ENCODE data around the gene FRMD4A. TPM values are rescaled to one million over a fixed set of nuclear protein-coding genes. Genes with fewer than 3 reads are reported as not detected.
A peak's percentile ranks its signal among the peaks of the same experiment; 100 is the strongest.

Gene FRMD4A
- total and polyA plus RNA-seq, 7 donors, result 2.9 to 9.1 (median 6.2) TPM

GRCh38 chr10:13652860-13653259 lies 677.9 kb downstream of the FRMD4A start:
- TF ChIP-seq, protein P1, sequence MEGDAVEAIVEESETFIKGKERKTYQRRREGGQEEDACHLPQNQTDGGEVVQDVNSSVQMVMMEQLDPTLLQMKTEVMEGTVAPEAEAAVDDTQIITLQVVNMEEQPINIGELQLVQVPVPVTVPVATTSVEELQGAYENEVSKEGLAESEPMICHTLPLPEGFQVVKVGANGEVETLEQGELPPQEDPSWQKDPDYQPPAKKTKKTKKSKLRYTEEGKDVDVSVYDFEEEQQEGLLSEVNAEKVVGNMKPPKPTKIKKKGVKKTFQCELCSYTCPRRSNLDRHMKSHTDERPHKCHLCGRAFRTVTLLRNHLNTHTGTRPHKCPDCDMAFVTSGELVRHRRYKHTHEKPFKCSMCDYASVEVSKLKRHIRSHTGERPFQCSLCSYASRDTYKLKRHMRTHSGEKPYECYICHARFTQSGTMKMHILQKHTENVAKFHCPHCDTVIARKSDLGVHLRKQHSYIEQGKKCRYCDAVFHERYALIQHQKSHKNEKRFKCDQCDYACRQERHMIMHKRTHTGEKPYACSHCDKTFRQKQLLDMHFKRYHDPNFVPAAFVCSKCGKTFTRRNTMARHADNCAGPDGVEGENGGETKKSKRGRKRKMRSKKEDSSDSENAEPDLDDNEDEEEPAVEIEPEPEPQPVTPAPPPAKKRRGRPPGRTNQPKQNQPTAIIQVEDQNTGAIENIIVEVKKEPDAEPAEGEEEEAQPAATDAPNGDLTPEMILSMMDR (IDR thresholded peaks at IDR 0.05), result no peak
- DNase-seq, result no peak
- no peak overlapping the region for H3K27ac ChIP-seq
- no peak for ATAC-seq
- 63 to 79% (median 66%) methylated on average over 6 of the region's 6 CpGs for WGBS, 3 donors
- H3K27me3 ChIP-seq (ENCODE audit: insufficient read depth in 3 of 3, low read length in 2 of 3), result no peaks in the 10 kb centered on the region
- no peaks in the 10 kb centered on the region for H3K9me3 ChIP-seq
- no peak overlapping the region for H3K4me3 ChIP-seq
- intact Hi-C loops (cut with DNase I), result no loop called here
- peaks cover 0 to 83% of the 10 kb centered on the region in 2 donors for H3K36me3 ChIP-seq (ENCODE audit: insufficient read depth in 1 of 2, low read depth in 1 of 2)
- H3K4me1 ChIP-seq, result no peaks in the 10 kb centered on the region

DNA sequence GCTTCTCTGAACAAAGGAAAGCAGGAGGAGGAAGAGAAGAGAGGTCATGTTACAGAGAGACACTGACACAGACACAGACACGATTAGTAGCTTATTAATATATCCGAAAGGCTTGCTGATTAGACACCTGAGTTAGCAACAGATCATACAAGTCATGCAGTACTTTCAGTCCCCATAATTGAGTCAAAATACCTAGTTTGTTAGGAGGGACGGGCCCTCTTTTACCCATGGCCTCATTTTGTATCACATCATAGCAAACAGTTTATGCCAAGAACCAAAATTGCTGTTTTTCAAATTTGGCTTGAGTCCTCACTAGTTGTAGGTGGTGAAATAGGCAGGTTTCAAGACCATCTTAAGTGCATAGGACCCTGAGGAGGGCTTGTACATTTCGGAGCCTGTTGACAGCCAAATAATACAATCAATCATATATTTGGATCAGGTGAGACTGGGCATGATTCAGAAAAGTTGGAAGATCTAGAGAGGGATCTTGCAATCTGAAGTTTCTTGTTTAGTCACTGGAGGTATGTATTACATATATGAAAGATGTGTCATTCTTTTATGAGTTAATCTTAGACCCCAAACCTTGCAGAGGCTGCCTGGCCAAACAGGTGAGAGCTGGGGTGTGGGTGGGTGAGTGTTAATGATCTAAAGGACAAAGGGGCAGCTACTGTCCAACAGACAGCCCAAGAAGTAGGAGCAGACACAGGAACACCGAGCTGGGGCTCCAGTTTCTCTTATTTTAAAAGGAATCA lies 678.6 kb downstream of the FRMD4A start:
- Histone ChIP-seq H3K4me1 (no peaks in the 10 kb centered on the region), H3K27ac (no peak overlapping the region), H3K36me3 (ENCODE audit: insufficient read depth in 1 of 2, low read depth in 1 of 2) (peaks cover 0 to 87% of the 10 kb centered on the region in 2 donors), H3K9me3 (no peaks in the 10 kb centered on the region), H3K27me3 (ENCODE audit: insufficient read depth in 3 of 3, low read length in 2 of 3) (no peaks in the 10 kb centered on the region), H3K4me3 (no peak overlapping the region)
- WGBS, 3 donors, result 73 to 78% (median 76%) methylated on average over 5 of the region's 5 CpGs
- TF ChIP-seq, protein P1 (IDR thresholded peaks at IDR 0.05), result no peak
- ATAC-seq (peak in 1 of 4 donors; percentile 26), DNase-seq (no peak)
- intact Hi-C loops (cut with DNase I), result no loop called here

DNA sequence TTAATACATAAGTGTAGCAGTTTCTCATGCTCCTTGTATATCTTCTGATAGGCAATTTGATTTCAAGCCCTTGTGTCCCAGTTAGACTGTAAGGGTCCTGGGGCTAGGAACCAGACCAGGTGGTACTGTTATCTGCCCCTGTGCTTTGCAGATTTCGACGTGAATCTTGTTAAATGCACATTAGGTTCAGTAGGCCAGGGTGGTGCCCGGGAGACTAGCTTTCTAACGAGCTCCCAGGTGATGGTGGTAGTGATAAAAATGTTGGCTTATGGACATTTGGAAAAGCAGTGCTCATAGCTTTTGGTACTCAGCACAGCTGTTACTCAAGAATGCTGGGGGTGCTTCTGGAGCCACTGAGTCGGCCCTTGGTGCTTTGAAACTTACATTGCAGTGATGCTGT lies 679.8 kb downstream of the FRMD4A start:
- no peaks in the 10 kb centered on the region for H3K27me3 ChIP-seq (ENCODE audit: insufficient read depth in 3 of 3, low read length in 2 of 3)
- DNase-seq (no peak), ATAC-seq (no peak)
- 53 to 69% (median 58%) methylated on average over 5 of the region's 5 CpGs for WGBS, 3 donors
- no peak overlapping the region for H3K27ac ChIP-seq
- intact Hi-C loops (cut with DNase I), result no loop called here
- H3K9me3 ChIP-seq, result no peaks in the 10 kb centered on the region
- H3K36me3 ChIP-seq (ENCODE audit: insufficient read depth in 1 of 2, low read depth in 1 of 2), result peaks cover 0 to 89% of the 10 kb centered on the region in 2 donors
- TF ChIP-seq, protein P1 (IDR thresholded peaks at IDR 0.05), result no peak
- H3K4me1 ChIP-seq, result no peaks in the 10 kb centered on the region
- no peak overlapping the region for H3K4me3 ChIP-seq

- TF ChIP-seq, protein P1 (IDR thresholded peaks at IDR 0.05), result no peak
- Histone ChIP-seq H3K27me3 (ENCODE audit: insufficient read depth in 3 of 3, low read length in 2 of 3) (no peaks in the 10 kb centered on the region), H3K9me3 (no peaks in the 10 kb centered on the region), H3K36me3 (ENCODE audit: insufficient read depth in 1 of 2, low read depth in 1 of 2) (peaks cover 3 to 93% of the 10 kb centered on the region in 2 donors), H3K4me1 (no peaks in the 10 kb centered on the region), H3K27ac (no peak overlapping the region), H3K4me3 (no peak overlapping the region)
- DNase-seq (no peak), ATAC-seq (no peak)
- intact Hi-C loops (cut with DNase I), result no loop called here
- 63 to 74% (median 71%) methylated on average over 5 of the region's 5 CpGs for WGBS, 3 donors
Observed at GRCh38 chr10:13649844-13650520, 680.7 kb downstream of the FRMD4A start.

All from psoas muscle (tissue), 8 donors.